ENCODE data around the gene AP3D1. TPM values are rescaled to one million over a fixed set of nuclear protein-coding genes. Genes with fewer than 3 reads are reported as not detected.
"Not testable (repeated sequence)": the region's sequence is repeated elsewhere in the genome, so short reads cannot be mapped to it uniquely, and the experiment has no call there.

AP3D1 gene
- 100 to 1,000 TPM; 101 to 189 (median 152) TPM for total RNA-seq

DNA sequence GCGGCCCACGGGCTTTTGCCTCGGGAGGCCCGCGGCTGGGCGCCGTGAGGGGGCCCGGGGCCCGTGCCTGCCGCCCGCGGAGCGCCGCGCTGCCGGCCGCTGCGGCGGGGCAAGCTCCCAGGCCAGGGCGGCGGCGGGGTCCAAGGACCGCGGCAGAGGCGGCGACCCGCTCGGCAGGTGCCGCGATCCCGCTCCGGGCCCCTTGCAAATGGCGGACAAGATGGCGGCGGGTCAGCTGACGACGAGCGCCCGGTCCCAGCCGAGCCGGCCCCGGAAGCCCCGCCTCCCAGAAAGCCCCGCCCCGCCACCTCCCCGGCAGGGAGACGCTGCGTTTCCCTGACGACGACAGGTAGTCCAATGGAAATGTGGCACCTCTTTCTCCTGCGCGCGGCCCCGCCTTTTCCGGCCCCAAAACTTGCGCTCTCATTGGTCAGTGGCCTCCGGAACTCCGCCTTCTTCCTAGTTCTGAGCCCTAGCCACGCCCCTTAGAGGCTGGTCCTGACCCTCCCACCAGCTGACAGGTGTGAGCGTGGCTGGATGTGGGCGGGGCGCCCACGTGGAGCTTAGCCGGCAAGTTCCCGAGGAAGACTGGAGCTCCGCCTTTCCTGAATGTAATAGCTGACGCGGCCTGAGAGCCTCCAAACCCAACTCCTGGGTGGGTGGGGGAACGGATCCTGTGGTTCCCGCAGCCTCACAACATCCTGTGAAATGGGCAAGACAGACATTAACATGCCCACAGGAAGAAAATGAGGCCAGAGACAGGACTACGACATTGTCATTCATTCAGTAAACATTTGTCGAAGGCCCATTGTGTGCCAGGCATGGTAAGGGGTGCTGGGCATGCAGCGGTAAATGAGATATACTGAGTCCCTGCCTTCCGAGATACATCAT, at the start of gene AP3D1:
TSS of gene AP3D1 (minus strand) at position 228 of the 891 bp plus-strand sequence. CDS start 232 bp downstream, outside the sequence.
- Histone ChIP-seq H3K4me3 (peak within 1 kb of the TSS; percentile 65 to 93 (median 78)), H3K4me1 (peaks cover 18 to 58% (median 36%) of the 10 kb centered on the region in 4 donors), H3K27ac (peak within 1 kb of the TSS; percentile 88 to 93 (median 90)), H3K27me3 (no peaks in the 10 kb centered on the region), H3K36me3 (no peaks in the 10 kb centered on the region), H3K9me3 (no peaks in the 10 kb centered on the region)
- WGBS, 2 donors (ENCODE audit: low coverage in 1 of 2), result 2% methylated on average over 53 of the region's 74 CpGs; no CpG with 5 or more reads in 1 of the 2 donors
- intact Hi-C loops (cut with DNase I; ENCODE audit: low total_unique reads), result loop anchor here (10.0 kb wide), 1 partner anchor 173 kb away; the partner anchor contains the start of genes LSM7 and SPPL2B
- DNase-seq, result peak; percentile 100
- no peak for TF ChIP-seq POLR2A (IDR thresholded peaks at IDR 0.05)
- TF ChIP-seq POLR2AphosphoS5 (IDR thresholded peaks at IDR 0.05), result peak; percentile 24 to 35 (median 25)
- TF ChIP-seq, protein P1, sequence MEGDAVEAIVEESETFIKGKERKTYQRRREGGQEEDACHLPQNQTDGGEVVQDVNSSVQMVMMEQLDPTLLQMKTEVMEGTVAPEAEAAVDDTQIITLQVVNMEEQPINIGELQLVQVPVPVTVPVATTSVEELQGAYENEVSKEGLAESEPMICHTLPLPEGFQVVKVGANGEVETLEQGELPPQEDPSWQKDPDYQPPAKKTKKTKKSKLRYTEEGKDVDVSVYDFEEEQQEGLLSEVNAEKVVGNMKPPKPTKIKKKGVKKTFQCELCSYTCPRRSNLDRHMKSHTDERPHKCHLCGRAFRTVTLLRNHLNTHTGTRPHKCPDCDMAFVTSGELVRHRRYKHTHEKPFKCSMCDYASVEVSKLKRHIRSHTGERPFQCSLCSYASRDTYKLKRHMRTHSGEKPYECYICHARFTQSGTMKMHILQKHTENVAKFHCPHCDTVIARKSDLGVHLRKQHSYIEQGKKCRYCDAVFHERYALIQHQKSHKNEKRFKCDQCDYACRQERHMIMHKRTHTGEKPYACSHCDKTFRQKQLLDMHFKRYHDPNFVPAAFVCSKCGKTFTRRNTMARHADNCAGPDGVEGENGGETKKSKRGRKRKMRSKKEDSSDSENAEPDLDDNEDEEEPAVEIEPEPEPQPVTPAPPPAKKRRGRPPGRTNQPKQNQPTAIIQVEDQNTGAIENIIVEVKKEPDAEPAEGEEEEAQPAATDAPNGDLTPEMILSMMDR (IDR thresholded peaks at IDR 0.05), result no peak
- TF ChIP-seq EP300 (IDR thresholded peaks at IDR 0.05; ENCODE audit: low read depth), result no peak
- in situ Hi-C loops (cut with MboI; ENCODE audit: low pct_ligation_motif_present in 1 of 4, low pct_unique_long_range_greater_than_20kb in 1 of 4, low sequenced_read_pairs in 3 of 4), result loop anchor here in 1 of 4 donors (25.0 kb wide), 1 partner anchor 111 kb away; the partner anchor contains the start of gene JSRP1

DNA sequence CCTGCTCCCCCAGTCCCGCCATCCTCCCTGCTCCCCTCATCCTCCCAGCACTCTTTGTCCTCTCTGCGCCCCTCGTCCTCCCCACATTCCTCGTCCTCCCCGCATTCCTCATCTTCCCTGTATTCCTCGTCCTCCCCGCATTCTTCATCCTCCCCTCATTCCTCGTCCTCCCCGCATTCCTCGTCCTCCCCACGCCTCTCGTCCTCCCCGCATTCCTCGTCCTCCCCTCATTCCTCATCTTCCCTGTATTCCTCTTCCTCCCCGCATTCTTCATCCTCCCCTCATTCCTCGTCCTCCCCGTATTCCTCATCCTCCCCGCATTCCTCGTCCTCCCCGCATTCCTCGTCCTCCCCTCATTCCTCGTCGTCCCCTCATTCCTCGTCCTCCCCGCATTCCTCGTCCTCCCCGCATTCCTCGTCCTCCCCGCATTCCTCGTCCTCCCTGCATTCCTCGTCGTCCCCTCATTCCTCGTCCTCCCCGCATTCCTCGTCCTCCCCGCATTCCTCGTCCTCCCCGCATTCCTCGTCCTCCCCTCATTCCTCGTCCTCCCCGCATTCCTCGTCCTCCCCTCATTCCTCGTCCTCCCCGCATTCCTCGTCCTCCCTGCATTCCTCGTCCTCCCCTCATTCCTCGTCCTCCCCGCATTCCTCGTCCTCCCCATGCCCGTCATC, 49.4 kb upstream of the AP3D1 start:
- in situ Hi-C loops (cut with MboI; ENCODE audit: low pct_ligation_motif_present in 1 of 4, low pct_unique_long_range_greater_than_20kb in 1 of 4, low sequenced_read_pairs in 3 of 4), result not testable (repeated sequence)

DNA sequence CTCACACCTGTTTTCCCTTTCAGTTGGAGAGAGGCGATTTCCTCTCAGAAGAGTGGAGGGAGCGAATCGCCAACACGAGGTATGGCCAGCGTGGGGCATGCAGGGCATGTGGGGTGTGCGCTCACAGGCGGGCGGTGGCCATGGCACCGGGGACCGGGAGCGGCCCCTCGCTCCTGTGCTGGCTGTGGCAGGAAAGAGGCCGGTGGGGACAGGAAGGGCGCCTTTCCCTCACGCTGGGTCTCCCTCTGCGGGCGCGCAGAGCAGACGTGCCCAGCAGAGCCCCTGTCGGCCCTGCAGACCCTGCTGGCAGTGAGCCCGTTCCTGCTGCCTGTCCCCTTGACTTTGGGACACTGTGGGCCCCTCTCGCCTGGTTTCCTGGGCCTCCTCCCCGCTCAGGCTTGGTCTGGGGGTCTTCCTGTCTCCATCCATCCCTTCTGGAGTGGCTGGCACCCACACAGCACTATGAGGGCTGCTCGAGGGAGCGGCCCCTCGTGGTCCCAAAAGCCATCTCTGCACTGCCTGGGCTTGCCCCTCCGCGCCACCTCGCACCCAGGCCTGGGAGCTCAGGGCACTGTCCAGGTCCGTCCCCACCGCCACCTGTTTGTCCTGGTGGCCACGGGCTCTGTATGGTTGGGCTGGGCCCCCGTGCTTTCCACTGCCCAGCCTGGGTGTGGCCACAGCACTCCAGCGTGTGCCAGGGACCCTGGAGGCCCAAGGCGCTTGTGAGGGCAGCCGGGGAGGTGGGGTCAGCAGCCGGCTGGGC, 48.7 kb upstream of the AP3D1 start:
- DNase-seq, result no peak
- Histone ChIP-seq H3K27ac (no peak overlapping the region), H3K4me3 (no peak overlapping the region), H3K36me3 (peaks cover 0 to 7% (median 0%) of the 10 kb centered on the region in 4 donors), H3K4me1 (no peaks in the 10 kb centered on the region), H3K27me3 (no peaks in the 10 kb centered on the region), H3K9me3 (no peaks in the 10 kb centered on the region)
- TF ChIP-seq EP300 (IDR thresholded peaks at IDR 0.05; ENCODE audit: low read depth) (no peak), POLR2A (IDR thresholded peaks at IDR 0.05) (no peak), POLR2AphosphoS5 (IDR thresholded peaks at IDR 0.05) (no peak)
- TF ChIP-seq, protein P1 (IDR thresholded peaks at IDR 0.05), result no peak
- in situ Hi-C loops (cut with MboI; ENCODE audit: low pct_ligation_motif_present in 1 of 4, low pct_unique_long_range_greater_than_20kb in 1 of 4, low sequenced_read_pairs in 3 of 4), result no loop called here
- intact Hi-C loops (cut with DNase I; ENCODE audit: low total_unique reads), result no loop called here
- 92% methylated on average over 35 of the region's 37 CpGs; no CpG with 5 or more reads in 1 of the 2 donors for WGBS, 2 donors (ENCODE audit: low coverage in 1 of 2)

More for the DNA sequence above, 49.4 kb upstream of the AP3D1 start:
- WGBS, 2 donors (ENCODE audit: low coverage in 1 of 2), result 95 to 96% methylated on average over 29 to 49 of the region's 50 CpGs
- H3K9me3 ChIP-seq; H3K4me3 ChIP-seq; H3K27me3 ChIP-seq; H3K4me1 ChIP-seq; H3K36me3 ChIP-seq; DNase-seq; H3K27ac ChIP-seq; intact Hi-C loops (cut with DNase I; ENCODE audit: low total_unique reads): not testable (repeated sequence)

DNA sequence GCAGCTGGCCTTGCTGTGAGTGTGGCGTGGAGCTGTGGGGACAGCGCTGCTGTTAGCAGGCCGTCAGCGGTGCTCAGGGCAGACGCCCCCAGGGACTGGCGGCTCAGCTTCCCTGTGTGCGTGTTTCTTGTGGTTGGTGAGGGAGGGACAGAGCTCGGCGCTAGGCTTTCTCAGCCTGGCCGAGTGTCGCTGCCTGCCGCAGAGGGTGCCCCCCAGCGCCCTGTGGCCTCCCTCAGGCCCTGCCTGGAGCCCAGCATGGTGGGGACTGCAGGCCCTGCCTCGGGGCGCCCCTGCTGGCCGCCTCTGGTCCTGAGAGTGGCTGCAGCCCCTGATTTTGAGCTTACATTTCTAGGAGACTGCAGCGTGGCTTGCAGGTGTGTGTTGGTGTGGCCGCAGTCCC, 47.8 kb upstream of the AP3D1 start:
- H3K4me3 ChIP-seq, result no peak overlapping the region
- intact Hi-C loops (cut with DNase I; ENCODE audit: low total_unique reads), result no loop called here
- DNase-seq, result no peak
- no peaks in the 10 kb centered on the region for H3K9me3 ChIP-seq
- no peaks in the 10 kb centered on the region for H3K4me1 ChIP-seq
- H3K27me3 ChIP-seq, result no peaks in the 10 kb centered on the region
- TF ChIP-seq POLR2A (IDR thresholded peaks at IDR 0.05), result no peak
- TF ChIP-seq, protein P1 (IDR thresholded peaks at IDR 0.05), result peak in 1 of 5 experiments; percentile 19
- H3K36me3 ChIP-seq, result peaks cover 0 to 13% (median 4%) of the 10 kb centered on the region in 4 donors
- in situ Hi-C loops (cut with MboI; ENCODE audit: low pct_ligation_motif_present in 1 of 4, low pct_unique_long_range_greater_than_20kb in 1 of 4, low sequenced_read_pairs in 3 of 4), result no loop called here
- 94% methylated on average over 9 of the region's 18 CpGs; no CpG with 5 or more reads in 1 of the 2 donors for WGBS, 2 donors (ENCODE audit: low coverage in 1 of 2)
- H3K27ac ChIP-seq, result no peak overlapping the region

Measured in transverse colon (tissue), 4 donors.